Adrenal gland (tissue), 5 donors: Measurements from ENCODE around the gene STPG4.

ENCODE experiments used
- CTCF ChIP-seq, 6 experiments: fragments of 450-650 bp in 4 of 6; fragments of 200-600 bp in 2 of 6; sonication (generic) in 1 of 6; IDR thresholded peaks; 1 replicate in 5 of 6; 2 replicates in 1 of 6; pipeline versions ENCODE4 v1.5.1 to v1.8.0; 2016 to 2021; ENCODE audit warnings: antibody characterized with exemption in 6 of 6, mild to moderate bottlenecking in 2 of 6, moderate library complexity in 1 of 6
- POLR2A ChIP-seq, 2 donors: fragments of 450-650 bp; IDR thresholded peaks; one replicate each; pipeline ENCODE4 v1.6.1; 2017; ENCODE audit warnings: antibody characterized with exemption in 2 of 2, mild to moderate bottlenecking in 2 of 2, moderate library complexity in 1 of 2
- donor health status: DM: no; HTN: no; CAD: no.

DNA sequence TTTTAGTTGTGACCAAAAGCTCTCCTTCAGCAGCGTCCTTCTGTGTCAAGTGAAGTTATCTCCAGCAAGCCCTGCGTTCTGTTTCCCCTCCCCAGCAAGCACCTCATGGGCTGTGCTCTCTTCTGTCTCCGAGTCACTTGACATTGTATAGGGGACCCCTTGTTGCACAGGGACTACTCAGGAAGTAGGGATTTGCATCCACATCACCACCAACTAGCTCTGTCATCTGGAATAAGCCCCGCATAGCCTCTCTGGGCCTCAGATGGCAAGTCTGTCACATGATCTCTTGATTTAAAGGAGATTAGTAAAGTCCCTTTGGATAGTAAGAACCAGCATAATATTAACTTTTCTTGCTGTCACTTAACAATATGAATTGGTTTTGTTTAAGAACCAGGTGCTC, 32.0 kb upstream of the STPG4 start:
- TF ChIP-seq POLR2A (IDR thresholded peaks at IDR 0.05) (no peak), CTCF (IDR thresholded peaks at IDR 0.05) (no peak)
